Fibroblast of lung (primary cell): ENCODE data around the gene CCNY.

Source experiments
- EZH2 ChIP-seq: IDR thresholded peaks from 2 replicates; pipeline ENCODE4 v1.5.1; 2012; ENCODE audit warnings: low read length, control low read depth, mild to moderate bottlenecking; ENCODE audit errors: missing control alignments
- TF ChIP-seq, protein P1 (sequence below), 2 donors: IDR thresholded peaks in 1 of 2; conservative IDR thresholded peaks in 1 of 2; 1 replicate in 1 of 2; 2 replicates in 1 of 2; pipeline ENCODE4 v1.5.1; 2011 to 2012; ENCODE audit warnings: low read length in 2 of 2, control low read depth in 1 of 2, inconsistent platforms in 1 of 2, low read depth in 1 of 2, mild to moderate bottlenecking in 1 of 2

DNA sequence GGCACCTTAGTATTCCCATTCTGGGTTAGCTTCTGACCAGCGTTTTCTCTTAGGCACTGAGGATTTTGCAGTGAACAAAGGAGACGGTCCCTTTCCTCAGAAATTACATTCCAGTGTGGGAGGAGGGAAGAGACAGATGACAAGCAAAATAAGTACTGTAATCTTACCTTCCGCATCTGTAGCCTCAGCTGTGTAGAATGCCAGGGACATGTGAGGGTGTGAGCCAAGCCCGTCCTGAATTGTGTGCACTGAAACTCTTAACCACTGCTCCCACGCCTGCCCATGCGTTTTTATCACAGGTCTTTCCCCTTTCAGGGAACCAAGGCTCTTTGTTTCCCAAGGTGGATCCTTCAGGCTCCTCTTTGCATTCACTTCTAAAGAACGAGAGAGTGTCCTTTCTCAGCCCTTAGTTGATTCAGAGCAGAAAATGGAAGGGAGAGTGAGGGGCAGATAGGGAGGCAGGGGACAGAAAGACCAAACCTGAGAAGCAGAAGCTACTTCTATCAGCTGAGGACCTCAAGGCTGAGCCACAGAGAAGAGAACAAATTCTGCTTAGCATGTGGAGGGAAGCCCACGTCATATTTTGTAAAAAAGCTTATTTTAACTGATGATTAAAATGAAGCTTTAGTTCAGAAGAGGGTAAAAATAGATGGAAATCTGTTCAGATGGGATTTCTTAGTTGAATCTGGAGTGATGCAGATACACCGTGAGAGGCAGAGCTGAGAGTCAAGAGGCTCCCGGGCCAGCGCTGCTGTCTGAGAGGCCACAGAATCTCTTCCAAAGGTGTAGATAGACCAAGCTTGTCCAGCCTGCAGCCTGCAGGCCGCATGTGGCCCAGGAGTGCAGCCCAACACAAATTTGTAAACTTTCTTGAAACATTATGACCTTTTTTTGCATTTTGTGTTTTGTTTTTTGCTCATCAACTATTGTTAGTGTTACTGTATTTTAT lies 122.5 kb downstream of the CCNY start:
- TF ChIP-seq, protein P1, sequence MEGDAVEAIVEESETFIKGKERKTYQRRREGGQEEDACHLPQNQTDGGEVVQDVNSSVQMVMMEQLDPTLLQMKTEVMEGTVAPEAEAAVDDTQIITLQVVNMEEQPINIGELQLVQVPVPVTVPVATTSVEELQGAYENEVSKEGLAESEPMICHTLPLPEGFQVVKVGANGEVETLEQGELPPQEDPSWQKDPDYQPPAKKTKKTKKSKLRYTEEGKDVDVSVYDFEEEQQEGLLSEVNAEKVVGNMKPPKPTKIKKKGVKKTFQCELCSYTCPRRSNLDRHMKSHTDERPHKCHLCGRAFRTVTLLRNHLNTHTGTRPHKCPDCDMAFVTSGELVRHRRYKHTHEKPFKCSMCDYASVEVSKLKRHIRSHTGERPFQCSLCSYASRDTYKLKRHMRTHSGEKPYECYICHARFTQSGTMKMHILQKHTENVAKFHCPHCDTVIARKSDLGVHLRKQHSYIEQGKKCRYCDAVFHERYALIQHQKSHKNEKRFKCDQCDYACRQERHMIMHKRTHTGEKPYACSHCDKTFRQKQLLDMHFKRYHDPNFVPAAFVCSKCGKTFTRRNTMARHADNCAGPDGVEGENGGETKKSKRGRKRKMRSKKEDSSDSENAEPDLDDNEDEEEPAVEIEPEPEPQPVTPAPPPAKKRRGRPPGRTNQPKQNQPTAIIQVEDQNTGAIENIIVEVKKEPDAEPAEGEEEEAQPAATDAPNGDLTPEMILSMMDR (conservative IDR thresholded peaks at IDR 0.05 in 1 of 2, IDR thresholded peaks at IDR 0.05 in 1 of 2; ENCODE audit: low read depth in 1 of 2, low read length in 2 of 2), result no peak
- TF ChIP-seq EZH2, result no peak
